ENCODE data around the gene A1CF.
"Not testable (repeated sequence)": the region's sequence is repeated elsewhere in the genome, so short reads cannot be mapped to it uniquely, and the experiment has no call there.

Gene A1CF, protein sequence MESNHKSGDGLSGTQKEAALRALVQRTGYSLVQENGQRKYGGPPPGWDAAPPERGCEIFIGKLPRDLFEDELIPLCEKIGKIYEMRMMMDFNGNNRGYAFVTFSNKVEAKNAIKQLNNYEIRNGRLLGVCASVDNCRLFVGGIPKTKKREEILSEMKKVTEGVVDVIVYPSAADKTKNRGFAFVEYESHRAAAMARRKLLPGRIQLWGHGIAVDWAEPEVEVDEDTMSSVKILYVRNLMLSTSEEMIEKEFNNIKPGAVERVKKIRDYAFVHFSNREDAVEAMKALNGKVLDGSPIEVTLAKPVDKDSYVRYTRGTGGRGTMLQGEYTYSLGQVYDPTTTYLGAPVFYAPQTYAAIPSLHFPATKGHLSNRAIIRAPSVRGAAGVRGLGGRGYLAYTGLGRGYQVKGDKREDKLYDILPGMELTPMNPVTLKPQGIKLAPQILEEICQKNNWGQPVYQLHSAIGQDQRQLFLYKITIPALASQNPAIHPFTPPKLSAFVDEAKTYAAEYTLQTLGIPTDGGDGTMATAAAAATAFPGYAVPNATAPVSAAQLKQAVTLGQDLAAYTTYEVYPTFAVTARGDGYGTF

DNA sequence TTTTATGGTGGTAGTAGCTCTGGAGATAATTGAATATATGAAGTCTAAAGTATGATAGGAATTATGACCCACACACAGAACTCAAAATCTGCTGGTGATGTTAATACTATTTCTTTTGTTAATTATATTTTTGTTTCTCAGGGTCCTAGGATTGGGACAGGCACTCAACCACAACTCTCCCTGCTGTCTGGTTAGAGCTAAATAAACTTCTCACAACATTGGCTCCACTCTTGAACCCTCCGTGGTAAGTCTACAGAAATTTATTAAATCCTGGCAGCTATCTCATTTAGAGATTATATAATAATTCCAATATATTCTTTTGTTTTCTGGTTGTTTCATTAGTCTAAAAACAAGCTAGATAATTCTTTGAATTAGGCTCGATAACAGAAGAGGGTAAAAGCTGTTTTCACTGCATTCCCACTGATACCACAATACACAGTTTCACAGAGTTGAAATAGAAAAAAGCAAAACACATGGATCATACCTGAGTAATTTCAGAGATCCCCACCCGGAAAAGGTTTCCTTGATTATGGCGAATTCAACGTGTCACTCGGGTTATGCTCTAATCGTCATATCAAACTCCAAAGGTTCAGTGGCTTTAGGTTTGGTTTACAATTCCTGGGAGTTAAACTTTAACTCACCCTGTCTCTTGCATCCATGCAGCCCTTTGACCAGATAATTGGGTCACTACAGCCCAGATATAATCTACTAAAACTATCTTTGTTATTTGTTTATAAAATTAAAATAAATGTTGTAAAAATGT lies at the start of gene A1CF:
Gene A1CF, minus strand, starts transcription at position 531 of the 763 bp plus-strand sequence. CDS start 25,687 bp downstream, outside the sequence.
- no peak for DNase-seq

DNA sequence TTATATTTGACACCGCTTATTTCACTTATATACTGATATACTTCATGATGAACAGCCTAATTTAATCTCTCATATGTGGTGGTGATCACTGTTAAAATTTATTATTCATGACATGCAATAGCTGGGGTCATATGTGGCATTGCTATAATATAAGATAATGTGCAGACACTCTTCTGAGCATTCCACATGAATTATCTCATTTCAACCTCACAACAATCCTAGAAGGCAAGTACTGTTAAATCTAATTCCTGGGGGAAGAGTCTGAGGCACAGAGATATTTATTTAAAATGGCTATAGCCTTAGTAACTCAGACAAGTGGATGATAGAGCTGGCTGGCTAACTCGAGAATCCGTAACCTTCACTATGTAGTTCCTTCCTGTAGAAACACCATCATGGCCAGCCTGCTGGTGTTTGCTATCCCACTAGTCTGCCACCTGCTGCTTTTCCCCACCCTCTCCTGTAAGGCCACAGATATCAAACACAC lies 46.6 kb upstream of the A1CF start:
- no peak for DNase-seq

DNA sequence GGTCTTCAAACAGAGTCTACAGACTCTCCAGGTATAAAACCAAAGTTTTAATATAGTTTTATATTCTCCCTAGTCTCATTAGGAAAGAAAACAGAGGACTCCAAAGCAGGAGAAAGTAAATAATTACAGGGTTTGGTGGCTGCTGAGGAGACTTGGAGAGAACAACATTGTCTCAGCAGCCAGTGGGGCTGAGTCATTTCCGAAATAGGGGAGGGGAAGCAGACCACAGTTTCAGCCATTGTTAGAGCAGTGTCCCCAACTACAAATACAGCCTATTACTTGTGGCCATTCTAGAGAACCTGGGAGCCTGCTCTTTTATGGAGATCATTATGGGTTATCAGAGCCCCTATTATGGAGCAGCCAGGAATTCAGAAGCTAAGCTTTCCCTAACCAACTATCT lies 44.2 kb upstream of the A1CF start:
- DNase-seq = no peak

DNA sequence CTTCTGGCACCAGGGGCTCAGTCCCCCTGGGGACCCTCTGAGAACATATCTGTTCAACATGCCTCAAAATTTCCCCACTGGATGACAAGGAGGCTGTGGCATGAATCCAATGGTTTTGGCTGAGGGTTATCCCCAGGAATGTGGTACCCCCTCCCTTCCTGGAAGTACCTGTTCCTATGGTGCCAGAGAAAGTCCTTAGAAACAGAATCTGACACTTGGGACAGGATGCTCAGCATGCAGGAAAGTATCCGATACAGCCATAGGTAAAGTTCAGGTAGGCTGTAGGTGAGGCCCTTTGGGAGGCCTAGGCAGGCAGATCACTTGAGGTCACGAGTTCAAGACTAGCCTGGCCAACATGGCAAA lies 42.7 kb upstream of the A1CF start:
- no peak for DNase-seq

DNA sequence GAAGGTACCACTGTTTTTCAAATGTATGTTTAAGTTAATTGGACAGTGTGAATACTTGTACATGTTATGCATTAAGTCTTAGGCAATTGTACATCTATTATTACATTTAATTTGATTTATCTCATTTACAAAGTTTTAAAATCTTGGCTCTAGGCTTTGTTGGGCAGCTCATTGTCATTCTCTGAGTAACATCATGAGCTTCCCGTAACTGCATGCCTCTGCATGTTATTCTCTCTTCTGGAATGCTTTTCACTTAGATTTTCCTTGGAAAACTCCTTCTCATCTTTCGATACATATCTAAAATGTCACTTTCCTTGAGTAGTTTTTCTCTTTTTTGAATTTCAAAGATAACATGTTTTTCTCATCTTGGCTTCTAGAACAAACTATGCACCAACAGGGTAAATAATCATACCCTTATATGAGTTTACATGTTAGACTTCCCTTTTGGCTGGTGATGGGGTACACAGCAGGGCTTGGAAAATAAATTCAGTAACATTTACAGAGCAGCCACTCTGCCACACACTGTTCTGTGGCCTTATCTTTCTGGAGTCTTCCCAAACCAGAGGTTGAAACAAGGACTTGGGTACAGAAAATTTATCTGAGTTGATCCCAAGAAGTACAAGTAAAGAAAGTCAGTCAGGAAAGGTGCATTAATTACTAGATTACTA lies 42.2 kb upstream of the A1CF start:
- DNase-seq = no peak

DNA sequence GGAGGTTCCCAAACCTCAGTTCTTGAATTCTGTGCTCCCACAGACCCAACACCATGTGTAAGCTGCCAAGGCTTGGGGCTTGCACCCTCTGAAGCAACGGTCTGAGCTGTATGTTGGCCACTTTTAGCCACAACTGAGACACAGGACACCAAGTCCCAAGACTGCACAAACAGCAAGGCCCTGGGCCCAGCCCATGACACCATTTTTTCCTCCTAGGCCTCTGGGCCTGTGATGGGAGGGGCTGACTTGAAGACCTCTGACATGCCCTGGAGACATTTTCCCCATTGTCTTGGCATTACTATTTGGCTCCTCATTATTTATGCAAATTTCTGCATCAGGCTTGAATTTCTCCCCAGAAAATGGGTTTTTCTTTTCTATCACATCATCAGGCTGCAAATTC lies 38.0 kb upstream of the A1CF start:
- not testable (repeated sequence) for DNase-seq

DNA sequence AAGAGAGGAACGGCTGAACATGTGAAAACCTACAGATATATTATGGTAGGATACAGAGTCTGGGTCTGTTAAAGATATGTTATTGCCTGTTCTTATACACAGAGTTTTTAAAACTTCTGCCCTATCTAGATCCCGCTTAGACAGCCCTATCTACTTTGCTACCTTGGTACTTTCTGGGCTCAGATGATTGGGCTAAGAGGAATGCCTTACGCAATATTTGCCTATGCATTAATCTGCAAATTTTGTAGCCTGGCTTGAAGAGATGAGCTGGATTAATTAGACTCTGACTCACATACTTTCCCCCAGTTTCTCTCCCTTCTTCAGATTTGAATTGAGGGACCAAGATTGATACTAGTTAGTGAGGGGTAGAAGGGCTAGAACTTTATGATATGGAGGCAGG lies 33.6 kb upstream of the A1CF start:
- no peak for DNase-seq

DNA sequence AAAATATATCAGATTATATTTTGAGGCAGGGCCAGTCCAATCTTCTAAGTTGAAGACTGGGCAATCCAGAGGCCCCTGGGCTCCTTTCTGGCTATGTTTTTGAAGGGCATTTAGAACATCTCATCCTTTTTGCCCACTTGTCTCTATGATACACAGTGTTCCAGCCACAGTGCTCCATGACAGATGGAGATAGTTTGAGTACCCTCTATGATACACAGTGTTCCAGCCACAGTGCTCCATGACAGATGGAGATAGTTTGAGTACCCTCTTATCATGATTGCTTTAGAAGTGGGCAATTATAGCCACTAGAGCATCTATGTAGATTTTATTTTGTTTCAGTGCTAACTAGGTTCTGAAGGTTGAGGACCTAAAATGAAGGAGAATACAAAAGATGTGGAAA lies 33.1 kb upstream of the A1CF start:
- no peak for DNase-seq

DNA sequence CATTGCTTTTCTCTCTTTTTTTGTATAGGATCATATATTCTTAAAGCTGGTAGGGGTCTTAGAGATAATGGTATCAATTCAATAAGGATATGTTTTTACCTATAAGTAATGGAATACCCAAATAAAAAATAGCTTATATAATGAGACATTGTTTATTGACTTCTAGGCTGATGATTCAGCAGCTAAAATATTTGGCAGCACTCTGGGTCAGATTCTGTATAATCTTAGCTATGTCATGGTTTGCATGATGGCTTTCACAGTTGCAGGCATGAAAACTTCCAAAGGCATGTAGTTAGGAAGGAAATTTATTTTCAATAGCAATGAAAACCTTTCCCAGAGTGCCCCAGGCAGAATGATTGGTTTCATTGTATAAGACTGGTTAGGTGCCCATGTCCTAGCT lies 32.1 kb upstream of the A1CF start:
- DNase-seq = no peak

DNA sequence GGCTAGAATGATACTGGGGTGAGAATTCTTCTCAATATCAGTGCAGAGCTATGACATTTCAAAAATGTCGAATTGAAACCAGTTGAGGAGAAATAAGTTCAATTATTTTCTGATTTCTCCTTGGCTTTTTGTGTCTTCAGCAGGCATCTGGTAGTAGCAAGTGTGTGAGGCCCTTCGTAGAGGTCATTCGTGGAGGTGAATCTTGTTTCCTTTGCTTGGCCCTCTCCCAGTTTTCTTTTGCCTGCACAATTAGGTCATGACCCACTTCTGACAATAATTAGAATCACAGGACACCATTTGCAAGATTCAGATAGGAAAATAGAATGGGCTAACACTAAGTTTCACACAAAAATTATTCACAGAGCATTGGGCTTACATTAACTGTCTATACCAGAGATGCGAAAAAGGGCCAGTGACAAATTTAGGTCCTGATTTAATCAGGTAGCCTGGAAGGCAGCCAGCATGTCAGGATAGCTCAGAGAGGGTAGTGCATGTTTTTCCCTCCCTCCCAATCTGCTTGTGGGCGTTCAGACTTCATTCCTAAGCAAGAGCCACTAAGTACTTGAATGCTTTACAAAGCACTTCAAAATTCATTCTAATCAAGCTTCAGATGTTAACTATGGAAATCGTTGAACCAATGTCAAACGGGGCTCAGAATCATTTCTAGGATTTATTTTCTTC lies 24.0 kb upstream of the A1CF start:
- DNase-seq = no peak

DNA sequence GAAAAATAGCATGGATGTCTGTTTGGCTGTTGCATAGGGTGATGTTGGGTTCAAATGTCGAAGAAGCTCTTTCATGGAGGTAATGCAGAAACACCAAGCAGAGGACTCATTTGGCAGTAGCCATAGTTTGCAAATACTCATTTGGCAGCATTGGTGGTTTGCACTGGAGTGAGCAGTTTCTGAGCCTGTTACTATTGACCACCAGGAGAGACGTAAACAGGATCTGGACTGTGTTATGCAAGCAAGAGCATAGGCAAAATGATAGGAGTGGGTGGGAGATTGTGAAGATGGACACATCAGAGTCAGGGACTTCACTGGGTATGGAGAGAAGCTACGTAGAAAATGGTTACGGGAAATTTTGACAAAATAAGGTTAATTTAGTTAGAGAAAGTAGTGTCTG lies 22.9 kb upstream of the A1CF start:
- no peak for DNase-seq

DNA sequence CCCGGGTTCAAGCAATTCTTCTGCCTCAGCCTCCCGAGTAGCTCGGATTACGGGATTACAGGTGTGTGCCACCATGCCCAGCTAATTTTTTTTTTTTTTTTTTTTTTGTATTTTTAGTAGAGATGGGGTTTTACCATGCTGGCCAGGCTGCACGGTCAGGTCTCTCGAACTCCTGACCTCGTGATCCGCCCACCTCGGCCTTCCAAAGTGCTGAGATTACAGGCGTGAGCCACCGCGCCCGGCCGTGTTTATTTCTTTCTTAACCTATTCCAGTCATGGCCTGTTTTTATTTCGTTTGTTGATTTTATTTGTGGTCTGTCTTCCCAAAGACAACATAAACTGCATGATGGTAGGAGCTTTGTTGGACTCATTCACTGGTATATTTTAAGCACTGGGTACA lies 20.4 kb upstream of the A1CF start:
- not testable (repeated sequence) for DNase-seq

DNA sequence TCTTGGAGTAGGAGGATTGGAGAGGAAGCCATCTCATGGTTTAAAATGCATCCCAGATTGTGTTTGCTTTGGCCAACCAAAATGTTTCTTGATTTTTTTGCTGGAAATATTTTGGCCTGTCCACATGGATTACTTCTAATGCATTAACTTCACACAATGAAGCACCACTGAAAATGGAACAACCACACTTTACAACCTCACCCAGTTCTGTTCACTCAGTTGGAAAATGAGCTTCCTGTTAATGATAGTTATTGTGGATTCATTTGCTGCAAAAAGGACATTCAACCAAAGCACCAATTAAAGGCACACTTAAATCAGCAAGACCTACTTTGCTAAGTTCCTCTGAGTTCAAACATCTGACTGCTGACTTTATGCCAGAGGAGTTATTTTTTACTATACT lies 11.3 kb upstream of the A1CF start:
- DNase-seq = no peak

DNA sequence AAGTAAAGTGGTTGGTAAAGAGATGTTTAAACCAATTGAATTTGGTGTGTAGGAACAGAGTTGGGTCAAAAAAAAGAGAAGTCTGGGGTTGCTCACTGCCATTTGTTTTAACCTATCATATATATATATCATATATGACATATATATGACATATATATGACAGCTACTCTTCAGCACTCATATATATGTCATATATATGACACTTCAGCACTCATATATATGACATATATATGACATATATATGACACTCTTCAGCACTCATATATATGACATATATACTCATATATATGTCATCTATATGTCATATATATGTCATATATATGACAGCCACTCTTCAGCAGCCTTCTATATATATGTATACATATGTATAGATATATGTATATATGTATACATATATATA lies 8.9 kb upstream of the A1CF start:
- DNase-seq = no peak

DNA sequence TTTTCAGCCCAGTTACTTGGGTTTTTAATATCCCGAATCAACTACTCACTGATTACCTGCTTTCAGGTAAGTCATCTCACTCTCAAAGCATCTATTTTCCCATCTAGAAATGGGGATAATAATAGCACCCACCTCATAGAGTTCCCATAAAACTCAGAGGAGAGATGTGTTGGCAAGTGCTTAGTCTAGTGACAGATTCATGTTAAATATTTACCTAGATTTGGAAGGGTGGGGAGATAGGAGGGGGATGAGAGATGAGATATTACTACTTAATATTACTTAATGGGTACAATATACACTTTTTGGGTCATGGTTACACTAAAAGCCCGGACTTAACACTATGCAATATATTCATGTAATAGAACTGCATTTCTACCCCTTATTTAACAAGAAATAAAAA lies 7.0 kb upstream of the A1CF start:
- DNase-seq = no peak

DNA sequence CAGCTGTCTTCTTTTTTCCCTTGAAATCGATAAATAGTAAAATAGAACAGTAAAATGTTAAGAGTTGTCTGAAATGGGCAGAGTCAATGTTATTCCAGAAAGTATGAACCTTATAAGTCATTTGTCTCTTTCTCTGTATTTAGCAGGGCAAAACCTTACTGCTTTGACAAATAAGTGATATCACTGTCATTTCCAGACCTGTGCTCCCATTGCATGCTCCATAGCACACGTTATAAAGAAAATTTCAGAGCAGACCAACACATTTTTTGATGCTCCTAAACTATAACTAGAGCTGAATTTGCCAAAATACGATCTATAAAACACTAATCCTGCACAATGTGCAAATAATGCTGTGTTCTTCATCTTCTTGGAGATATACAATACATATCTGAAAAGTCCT lies 1.1 kb downstream of the A1CF start:
- DNase-seq = no peak

DNA sequence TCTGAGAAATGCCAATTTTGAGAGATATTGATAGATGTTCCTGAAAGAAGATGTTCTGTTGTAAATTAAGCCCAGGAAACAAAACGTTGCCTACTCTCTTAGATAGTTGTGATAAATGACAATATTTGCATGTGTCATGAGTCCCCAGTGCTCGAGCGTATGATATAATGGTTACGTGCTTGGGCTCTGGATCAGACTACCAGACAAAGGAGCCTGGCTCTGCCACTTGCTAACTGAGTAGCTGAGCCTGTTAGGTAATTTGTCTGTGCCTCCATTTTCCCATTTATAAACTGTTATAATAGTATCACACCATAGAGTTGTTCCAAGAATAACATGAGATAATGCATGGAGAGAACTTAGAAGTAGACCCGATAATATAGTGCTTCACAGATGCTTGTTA lies 1.8 kb downstream of the A1CF start:
- DNase-seq = no peak

DNA sequence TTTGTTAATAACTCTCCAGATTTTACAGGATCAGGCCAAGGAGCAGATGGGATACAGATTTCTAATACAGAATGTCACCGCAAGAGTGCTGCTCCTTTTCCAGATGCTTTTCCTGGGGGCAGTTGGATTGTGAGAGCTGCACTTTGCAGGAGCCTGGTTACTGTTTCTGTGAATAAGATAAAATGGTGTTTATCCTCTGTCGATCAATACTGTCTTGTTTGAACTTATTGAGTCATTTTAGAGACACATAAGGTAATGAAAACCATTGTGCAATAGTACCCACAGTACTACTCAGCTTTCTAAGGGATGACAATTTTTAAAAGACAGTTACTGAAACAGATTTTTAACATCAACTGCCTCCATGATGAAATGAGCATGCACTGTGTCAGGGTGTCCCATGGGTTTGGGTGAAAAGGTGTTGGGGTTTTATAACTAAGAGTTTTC lies 2.9 kb downstream of the A1CF start:
- no peak for DNase-seq

DNA sequence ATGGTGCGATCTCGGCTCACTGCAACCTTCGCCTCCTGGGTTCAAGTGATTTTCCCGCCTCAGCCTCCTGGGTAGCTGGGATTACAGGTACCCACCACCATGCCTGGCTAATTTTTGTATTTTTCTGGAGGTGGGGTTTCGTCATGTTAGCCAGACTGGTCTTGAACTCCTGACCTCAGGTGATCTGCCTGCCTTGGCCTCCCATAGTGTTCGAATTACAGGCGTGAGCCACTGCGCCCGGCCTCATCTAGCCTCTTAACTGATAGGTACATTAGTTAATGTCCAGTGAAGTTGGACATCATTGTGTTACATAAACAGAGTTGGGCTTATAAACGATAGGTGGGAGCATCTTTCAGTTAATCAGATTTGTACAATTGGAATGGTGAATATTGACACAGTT lies 4.4 kb downstream of the A1CF start:
- not testable (repeated sequence) for DNase-seq

DNA sequence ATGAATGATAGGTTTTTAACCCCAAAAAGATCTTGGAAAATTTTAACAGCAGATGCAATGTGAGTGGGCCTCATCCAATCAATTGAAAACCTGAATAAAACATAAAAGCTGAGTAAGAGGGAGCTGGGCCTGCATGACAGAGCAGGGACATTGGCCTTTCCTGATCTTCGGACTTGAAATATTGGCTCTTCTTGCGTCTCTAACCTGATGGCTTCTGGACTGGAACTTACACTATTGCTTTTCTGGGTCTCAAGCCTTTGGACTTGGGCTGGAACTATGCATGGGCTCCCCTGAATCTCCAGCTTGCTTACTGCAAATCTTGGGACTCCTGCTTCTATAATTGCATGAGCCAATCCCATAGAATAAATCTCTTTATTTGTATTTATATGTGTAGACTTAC lies 9.0 kb downstream of the A1CF start:
- DNase-seq = no peak

DNA sequence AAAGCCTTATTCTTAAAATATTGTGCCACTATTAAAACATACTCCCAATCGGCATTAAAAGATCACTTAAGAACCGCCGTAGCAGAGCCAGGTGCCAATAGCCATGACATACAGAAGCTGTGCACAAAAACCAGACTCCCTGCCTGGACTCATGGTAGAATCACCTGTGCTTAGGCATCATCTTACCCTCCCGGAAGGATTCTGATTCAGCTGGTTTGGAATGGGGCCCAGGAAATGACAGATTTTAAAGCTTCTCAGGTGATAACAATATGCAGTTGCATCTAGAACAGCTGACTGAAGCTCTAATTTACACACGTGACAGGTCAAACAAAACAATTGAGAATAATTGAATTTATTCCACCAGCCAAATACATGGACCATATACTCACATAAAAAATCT lies 10.7 kb downstream of the A1CF start:
- DNase-seq = no peak

DNA sequence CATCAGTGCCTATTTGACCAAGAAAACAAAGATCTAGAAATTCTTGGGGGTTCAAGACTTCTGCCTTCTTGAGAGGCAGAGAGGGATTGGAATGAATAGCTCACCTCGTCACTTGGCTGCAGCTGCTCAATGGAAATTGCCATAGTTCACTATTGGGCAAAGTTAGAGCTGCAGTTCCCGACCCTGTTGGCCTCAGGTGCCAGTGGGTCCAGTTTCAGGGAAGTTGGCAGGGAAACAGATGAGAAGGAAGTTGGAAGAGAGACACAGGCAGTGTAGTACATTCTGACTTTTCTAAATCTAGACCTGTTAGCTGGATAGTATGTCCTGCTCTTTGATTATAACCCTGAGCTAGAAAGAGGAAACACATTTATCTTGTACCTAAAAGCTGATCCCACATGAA lies 19.1 kb downstream of the A1CF start:
- no peak for DNase-seq

DNA sequence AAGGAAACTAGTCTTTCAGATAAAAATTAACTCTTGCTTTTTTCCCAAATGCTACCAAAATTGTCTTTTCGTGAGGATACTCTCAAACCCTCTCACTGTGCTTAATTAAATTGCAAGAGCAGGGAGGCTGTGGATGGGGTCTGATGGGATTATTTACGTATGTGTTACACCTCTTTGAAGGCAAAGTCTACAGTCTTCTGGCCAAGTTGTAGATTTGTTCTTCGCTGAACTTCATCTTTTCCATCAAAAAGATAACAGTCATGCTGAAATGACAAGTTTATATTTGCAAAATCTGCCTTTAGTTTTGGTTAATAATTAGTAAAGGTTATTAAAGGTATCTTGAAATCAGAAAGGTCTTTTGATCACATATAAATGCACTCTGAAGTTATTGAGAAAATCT lies 22.7 kb downstream of the A1CF start:
- no peak for DNase-seq

All from NCI-H146 (cell line).